CD4-positive, alpha-beta T cell treated with Interleukin-17A for 1 hour (primary cell): ENCODE results near the gene ANO3.

Experiments used
- DNase-seq: peaks from one replicate; pipeline ENCODE4 v3.0.0-alpha.2; 2020

The ANO3 gene

DNA sequence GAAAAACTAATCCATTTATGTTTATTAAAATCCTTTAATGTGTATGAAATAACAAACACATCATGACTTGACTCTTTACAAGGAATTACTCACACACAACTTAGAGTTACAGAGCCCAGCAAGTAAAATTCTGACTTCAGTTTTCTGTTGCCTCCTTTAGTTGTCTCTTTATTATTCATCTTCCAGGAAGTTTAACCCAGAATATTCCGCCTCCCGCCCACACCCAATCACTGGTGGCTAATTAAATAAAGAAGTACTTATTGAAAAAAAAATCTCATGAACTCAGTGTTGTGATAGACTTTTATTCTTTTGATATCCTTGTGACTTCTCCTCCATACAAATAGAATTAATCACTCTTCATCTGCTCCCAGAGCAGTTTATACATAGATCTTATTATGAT lies 178.2 kb downstream of the ANO3 start:
- DNase-seq: no peak

DNA sequence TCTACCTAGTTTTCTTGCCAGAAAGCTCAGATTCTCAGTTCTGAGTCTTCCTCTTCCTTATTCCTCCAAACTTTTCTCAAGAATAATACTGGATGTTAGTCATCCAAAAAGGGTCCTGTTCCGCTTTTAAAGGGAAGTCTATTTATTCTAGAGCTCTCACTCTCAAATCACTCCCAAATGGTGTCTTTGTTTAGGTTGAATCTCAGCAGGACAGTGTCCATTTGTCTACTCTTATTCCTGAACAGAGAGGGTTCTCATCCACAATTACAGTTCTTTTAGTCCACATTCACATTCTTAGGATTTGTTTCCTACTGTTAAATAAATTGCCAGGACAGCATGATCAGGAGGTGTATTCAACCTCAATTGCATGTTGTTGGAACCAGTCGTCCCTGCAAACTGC lies 178.8 kb downstream of the ANO3 start:
- no peak for DNase-seq

DNA sequence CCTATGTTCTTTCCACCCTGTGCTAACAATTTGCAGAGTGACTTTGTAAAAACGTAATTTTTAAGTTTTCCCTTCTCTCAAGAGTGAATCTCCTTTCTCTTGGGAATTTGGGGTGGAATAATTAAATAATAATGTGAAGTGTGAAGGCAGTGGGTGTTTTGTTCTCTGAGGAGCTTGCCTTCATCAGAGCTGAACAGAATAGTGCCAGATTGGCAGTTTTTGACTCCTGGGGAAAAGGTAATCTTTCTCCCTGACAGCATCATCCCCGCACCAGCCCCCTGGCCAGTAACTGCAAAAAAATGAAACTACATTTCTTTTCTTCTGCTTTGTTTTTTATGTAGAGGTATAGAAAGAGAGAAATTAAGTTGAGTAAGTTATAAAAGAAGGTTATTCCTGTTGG lies 180.3 kb downstream of the ANO3 start:
- no peak for DNase-seq

DNA sequence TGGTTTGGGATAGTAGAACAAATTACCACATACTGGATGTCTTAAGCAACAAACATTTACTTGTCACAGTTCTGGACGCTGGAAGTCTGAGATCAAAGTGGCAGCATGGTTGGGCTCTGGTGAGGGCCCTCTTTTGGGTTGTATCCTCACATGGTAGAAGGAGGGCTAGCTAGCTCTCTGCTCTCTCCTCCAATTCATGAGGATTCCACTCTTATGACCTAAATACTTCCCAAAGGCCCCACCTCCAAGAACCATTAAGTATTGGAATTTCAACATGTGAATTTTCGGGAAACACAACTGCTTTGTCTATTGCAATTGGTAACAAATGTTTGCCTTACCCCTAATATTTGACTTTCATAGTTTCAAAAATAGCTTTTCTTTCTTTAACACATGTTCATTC lies 187.5 kb downstream of the ANO3 start:
- DNase-seq: no peak

DNA sequence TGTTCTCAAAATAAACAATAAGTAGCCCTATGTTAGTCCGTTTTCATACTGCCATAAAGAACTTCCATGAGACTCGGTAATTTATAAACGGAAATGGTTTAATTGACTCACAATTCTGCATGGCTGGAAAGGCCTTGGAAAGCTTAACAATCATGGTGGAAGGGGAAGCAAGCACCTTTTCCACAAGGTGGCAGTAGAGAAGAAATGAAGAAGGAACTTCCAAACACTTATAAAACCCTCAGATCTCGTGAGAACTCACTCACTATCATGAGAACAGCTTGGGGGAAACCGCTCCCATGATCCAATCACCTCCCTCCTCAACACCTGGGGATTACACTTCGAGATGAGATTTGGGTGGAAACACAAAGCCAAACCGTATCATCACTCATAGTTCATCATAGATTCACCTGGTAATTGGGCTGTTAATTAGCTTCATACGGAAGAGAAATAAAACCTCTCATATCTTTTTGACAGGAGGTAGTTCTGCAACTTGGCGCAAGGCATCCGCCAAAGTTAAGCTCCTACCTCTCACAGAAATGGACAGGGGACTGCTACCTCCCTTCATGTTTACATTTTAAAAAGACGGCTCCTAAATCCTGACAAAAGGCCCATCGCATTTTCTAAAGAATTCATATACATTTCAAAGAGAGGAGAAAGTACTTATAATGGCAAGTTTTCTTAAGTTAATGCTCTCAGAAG lies 191.1 kb downstream of the ANO3 start:
- DNase-seq: no peak

DNA sequence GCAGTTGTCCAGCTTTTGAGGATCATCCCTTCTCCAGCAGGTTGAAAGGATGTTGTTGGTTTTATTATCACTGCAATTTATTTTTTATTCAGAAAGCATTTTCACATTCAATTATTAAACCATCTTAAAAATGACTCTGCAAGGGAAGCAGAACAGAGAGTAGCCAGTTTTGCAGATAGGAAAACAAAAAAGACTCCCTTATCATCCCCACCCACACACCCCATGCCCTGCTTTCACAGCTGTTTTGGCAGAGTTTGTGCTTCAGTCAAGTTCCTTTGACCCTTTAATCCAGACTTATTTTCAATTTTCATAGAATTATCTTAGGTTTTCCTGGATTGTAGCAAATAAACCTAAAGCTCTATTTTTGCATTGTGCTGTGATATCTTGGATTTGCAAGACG lies 195.8 kb downstream of the ANO3 start:
- DNase-seq: no peak

DNA sequence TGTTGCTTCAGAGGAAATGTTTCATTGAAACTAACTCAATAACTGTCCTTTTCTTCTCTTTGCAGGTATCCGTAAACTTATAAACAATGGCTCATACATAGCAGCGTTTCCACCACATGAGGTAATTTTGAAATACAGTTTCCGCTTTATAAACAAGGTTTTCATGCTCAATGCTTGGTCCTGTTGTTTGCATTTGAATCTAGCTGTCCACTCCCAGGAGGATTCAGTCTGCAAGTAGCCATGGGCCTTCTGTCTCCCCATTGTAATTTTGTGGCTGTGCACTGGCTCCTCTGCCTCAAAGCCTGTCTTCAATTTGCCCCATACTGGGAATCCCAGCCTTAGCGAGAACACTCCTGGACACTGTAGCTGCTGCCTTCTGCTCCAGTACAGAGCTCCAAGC lies 205.4 kb downstream of the ANO3 start:
- DNase-seq: no peak

DNA sequence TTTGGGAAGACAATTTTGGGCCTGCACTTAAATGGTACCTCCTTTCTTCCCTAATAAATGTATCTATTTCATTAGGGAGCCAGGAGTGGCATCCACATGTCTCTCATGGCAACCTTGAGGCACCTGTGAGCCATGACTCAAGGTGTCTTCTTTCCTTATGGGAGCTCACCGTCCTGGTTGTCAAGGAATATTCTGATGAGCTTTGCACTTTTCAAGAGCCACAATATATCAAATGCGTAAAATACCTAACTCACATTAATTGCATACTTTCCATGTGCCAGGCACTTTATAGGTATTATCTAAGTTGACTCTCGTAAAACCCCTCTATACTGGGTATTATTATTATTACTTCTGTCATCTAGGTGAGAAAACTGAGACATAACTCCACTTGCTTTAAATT lies 207.6 kb downstream of the ANO3 start:
- DNase-seq: no peak

DNA sequence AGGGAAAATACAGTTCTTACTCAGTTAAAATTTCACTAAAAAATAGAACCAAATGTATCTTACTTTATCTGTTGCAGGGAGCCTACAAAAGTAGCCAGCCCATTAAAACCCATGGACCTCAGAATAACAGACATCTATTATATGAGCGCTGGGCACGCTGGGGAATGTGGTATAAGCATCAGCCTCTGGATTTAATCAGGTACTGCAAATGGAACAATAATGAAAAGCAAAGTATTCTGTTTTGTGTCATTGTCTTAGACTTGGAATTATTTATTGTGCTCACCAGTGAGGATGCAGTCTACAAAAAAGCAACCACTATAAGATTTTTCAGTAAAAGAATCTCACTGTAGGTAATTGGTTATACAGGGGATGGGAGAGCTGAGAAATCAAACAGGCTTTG lies 209.9 kb downstream of the ANO3 start:
- no peak for DNase-seq

DNA sequence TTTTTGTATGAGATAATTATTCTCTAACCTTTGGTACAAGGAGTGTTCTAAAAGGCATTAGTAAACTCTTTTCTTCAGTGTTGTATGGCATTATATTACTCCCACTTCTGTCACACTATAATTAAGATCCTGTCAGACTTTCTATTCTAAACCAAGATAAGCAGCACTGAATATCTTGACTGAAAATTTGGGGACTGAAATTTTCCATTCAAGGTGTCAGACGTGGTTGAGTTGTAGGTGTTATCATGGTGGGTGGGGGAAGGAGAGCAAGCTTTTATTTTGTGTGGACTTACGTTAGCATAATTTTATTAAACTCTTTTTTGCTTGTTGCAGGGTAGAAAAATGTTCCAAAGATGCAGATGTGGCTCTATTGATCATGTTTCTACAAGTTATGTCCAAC lies 217.2 kb downstream of the ANO3 start:
- no peak for DNase-seq

DNA sequence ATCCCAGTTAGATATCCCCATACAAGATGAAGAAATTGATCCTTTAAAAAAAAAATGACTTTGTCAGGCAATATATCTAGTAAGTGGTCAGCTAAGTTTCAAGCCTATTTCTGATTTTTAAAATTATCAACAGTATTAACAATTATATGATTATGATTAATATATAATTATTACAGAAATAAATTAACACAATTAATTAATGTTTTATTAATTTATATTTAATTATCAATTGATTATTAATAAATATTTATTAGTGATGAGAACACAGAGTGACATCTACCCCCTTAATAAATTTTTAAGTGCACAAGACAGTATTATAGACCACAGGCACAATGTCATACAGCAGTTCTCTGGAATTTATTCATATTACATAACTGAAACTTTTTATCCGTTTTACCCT lies 218.1 kb downstream of the ANO3 start:
- DNase-seq: no peak

DNA sequence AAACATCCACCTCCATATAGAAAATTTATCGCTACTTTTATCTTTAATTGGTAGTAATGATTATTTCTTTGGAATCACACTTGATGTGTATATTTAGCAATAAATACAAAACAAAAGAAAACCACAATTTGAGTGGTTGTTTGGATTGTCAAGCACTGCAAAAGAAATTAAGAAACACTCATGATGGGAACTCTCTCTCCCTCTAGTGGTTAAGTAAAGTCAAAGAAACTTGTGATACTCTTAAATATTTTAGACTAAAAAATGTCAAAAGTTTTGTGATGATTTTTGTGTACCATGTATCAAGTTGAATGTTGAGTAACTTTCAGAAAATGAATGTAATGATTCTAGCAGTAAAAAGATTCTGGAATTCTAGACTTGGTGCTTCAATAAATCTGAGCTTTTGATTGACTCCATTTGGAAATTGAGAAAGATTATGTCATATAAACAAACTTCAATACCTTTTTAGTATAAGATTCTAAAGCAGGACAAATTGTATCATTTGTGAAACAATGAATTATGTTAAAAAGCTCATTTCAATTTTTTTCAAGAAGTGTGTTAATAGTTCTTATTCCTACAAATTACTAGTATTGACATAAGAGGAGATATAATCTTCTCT lies 219.4 kb downstream of the ANO3 start:
- no peak for DNase-seq

DNA sequence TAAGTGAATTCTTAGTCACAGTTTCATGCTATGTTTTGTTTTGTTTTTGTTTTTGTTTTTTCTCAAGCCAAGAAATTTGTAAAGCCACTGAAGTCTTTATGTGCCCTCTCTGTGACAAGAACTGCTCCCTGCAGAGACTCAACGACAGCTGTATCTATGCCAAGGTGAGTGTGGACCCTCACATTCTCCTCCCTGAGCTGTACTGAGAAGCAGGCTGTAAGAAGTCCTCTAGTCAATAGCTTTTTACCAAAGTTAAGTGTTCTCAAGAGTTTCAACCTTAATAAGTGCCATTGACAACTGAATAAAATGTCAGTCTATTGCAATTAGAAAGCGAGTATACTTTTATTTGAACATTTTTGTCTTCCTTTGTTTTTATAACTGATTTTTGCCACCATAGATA lies 221.3 kb downstream of the ANO3 start:
- no peak for DNase-seq

DNA sequence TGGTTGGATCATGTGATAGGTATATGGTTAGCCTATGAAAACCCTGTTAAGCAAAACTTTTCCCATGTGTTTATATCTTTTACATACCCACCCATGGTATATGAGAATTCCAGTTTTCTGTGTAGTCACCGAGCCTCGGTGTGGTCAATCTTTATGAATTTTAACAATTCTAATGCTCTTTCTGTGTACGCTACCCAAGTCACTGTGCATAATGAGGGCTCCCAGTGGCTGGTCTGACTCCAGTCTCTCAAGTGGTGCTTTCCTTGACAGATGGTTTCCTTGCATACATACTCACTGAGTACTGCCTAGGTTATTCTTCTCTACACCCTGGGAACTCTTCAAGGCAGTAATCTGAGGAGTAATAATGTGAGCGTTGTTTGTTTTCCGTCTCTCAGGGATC lies 222.5 kb downstream of the ANO3 start:
- no peak for DNase-seq

DNA sequence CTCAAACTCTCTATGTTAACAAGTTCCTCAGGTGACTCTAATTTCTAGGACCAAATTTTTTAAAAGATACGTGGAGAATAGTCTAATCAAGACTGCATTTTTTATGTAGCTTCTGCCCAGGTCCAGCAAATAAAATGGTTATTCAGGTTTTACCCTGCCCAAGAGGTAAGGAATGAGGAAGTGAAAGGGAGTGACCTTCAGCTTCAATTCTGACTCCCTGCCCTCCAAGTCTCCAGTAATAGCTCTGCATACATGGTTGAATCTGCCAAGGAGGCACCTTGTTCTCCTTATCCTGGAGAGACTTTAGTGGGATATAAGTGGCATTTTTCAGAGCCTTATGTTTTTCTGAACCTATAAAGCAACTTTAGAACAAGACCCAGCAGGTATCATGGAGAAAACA lies 224.7 kb downstream of the ANO3 start:
- DNase-seq: no peak

DNA sequence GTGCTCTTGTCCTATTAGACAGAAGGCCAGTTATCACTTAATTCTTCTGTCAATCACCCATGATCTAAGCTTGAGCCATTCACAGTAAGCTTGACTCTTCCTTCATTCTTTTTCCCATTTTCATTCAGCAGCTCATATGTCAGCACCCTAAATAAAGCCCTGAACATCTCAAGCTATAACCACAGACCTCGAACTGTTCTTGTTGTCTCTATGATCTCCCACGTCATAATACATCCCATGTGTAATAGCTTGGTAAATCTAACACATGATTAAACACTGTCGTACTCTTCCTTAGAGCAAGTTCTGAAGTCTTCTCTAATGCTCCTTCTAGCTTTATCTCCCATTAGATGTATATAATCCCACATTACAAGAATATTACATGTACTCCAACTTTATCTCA lies 225.7 kb downstream of the ANO3 start:
- no peak for DNase-seq

DNA sequence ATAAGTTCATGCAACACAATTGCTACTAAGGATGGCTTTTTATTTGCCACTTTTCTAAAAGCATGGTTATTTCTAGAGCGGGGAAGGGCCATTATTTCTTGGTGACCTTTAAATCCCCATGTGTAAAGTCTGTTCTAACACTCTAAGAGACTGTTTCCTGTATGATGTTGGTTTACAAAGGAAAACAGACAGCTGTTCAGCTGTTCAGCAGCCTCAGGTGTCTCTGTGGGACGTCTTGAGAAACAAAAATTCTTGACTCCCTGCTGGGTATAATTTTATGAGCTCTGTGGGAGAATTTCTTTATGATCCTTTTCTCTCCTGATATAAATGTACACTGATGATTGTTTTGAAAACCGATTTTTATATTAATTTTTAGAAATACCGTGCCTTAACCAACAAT lies 226.3 kb downstream of the ANO3 start:
- DNase-seq: no peak

DNA sequence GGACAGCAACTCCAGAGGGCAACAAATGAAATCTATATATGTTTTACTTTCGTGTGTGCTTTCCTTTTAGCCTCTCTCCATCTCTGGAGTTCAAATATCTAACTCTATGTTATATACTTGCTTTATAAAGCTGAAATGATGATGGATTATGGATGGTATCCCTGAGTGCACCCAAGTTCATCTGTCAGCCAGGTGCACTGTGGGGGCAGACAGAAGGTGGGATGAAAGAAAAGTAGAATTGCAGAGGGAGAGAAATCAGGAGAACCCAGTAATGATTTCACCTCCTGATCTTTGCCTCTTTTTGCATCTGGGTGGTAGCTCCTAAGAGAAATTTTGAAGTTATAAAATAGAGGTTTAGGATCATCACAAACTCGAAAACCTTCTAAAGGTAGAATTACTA lies 237.7 kb downstream of the ANO3 start:
- DNase-seq: no peak

DNA sequence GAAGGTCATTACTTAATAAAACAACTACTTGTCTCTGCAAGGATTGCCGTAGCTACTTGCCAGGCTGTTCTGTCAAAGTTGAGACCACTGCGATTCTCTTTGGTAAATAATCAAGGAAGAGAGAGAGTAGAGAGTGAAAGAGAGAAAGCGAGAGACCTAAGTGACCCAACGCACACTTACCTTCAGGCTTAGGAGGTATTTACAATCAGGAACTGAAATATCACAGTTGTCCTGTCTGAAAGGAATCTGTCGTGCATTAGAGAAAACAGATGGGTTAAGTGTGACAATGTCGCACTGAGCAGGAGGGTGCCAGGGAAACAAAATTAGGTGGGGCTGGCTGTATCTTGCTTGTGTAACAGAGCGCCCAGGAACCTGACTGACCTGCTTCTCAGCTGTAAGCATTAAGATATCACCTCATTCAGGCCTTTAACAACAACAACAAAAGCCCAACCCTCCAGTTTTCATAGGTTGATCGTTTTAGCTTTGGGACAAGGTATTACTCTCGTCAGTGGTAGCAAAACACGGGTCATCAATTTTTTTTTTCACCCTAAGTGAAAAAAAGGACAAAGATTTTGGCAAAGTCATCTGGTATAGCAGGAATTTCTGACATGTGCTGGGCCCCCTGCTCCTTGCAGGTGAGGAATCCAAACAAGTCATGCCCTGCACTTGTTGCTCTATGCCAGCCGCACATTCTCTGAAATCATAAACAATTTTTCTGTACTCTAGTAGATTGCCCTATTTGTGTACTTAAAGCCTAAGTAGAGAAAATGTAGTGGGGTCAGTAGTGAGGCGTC lies 240.1 kb downstream of the ANO3 start, which contains the start of gene MUC15:
Gene MUC15, minus strand, starts transcription at position 403 of the 794 bp plus-strand sequence. CDS start 5,169 bp downstream, outside the sequence.
- DNase-seq: no peak

DNA sequence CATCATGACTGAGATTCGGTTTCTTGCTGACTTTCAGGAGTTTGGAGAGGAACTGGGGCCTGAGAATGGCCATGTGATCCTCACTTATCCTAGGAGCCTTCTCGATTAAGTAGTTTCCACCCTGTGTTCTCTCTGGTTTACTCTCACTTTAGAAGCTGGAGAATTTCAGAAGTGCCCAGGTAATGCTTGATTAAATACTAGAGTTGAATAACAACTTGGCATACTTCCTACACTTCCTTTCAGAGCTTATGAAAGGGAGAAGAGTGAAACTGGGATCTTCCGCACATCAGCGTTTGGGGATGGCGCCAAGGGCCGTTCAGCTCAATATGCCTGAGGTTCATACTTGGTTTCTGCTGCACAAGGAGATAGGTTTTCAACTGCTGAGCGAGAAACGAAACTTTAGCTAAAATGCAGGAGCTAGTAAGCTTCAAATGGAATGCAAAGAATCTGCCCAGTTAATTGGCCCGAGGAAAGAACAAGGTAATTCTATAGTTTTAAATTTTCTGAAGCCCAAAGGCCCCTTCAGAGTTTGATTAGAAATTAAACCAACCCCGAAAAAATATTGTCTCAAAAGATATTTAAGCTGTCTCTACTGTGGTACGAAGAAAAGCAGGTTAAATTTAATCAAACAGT lies 241.0 kb downstream of the ANO3 start:
- DNase-seq: no peak

DNA sequence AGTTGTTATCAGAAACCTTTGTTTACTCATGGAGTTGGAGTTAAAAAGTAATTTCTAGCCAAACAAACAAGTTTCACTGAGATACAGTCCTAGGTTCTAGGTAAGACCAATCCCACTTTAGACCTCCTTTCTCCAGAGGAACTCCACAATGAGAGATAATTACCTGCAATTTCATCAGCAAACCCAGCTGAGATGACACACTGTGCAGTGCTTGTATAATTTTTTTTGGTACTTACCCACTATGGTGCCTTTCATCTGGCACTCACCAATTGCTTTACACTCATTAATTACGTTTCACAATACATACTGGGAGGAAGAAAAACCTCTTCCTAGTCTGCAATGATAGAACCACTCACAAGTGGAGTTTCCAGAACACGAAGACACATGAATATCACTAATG lies 242.0 kb downstream of the ANO3 start:
- DNase-seq: no peak

DNA sequence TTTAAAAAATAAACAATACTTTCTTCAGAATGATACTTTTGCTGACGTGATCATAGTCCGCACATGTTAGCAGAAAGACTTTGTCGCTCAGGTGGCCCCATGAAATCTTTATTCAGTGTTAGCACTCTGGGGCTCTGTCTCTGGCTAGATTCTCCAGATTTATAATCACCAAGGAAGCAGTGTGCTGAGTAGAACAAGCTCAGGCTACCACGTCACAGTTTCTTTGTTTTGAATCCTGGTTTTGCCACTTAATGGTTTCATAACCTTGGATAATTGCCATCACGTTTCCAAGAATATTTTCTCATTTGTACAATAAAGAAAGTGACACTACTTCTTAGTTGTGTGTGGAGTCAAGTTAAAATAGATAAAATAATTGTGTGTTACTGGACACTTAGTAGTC lies 244.0 kb downstream of the ANO3 start:
- DNase-seq: no peak

DNA sequence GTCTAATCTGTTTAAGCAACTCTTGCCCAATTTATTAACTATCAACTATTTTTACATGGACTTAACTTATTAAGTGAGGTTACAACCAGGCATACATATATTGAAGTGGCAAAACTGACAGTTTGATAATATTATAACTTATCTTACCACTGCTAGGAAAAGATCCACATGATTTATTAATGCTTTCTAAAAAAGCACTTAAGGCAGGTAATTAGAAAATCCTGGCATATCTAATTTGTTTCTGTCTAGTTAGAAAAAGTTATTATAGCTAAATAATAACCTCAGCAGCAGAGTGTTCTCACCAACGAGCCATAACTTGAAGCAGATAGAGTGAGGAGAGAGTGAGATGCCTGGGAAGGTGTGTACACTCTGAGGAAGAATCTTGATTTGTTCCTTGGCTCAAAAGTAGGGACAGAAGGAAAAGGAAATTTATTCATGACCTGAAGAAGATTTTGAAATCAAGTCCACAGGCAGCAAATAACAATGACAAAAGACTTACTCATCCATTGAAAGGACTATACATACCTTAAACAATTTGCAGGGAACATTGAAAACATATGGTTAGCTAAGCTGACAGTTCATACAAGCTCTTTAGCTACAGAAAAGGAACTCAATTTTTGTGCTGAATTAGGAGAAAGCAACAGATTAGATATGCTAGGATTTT lies 247.2 kb downstream of the ANO3 start:
- DNase-seq: no peak
